OCI-LY7 (cell line): Measurements from ENCODE around the gene ZNF423. TPM values are rescaled to one million over a fixed set of nuclear protein-coding genes. Genes with fewer than 3 reads are reported as not detected.

Source experiments
- BruUV-seq: library from RNA; stranded (reverse); fragments of 400-500 nt; replicated peaks from 2 replicates; lab custom pipeline; 2021; lab: Mats Ljungman, UMichigan
- CTCF ChIA-PET: fragments of 300-600 bp; sonication (Branson Sonifier 250); formaldehyde crosslinking; loops from one replicate; lab custom pipeline; 2022; ENCODE audit warnings: antibody characterized with exemption; ENCODE audit not compliant: unreplicated experiment; lab: Charles Lee
- POLR2A ChIA-PET: fragments of 300-600 bp; sonication (Branson Sonifier 250); formaldehyde crosslinking; loops from one replicate; lab custom pipeline; 2022; ENCODE audit warnings: antibody characterized with exemption; lab: Charles Lee
- DNase-seq: peaks from one replicate; pipeline ENCODE4 v3.0.0-alpha.2; 2015; ENCODE audit warnings: low spot score
- H2AFZ ChIP-seq: fragments of 200-600 bp; sonication (generic), shearing (Covaris generic); 2 replicates; pipeline ENCODE4 v1.6.1; 2014; ENCODE audit warnings: mild to moderate bottlenecking, antibody characterized with exemption, low read length, moderate library complexity
- H3K27ac ChIP-seq: fragments of 200-600 bp; sonication (generic); 2 replicates; pipeline ENCODE4 v1.5.1; 2014; ENCODE audit warnings: mixed run types, low read depth, mild to moderate bottlenecking, moderate library complexity, low read length, inconsistent platforms; ENCODE audit not compliant: poor library complexity, severe bottlenecking
- H3K36me3 ChIP-seq: fragments of 200-600 bp; sonication (generic); 2 replicates; pipeline ENCODE4 v1.6.1; 2014; ENCODE audit warnings: mild to moderate bottlenecking, antibody characterized with exemption, low read length, moderate library complexity, mixed read lengths; ENCODE audit not compliant: insufficient read depth
- H3K4me1 ChIP-seq: fragments of 200-600 bp; sonication (generic); 2 replicates; pipeline ENCODE4 v1.5.1; 2014; ENCODE audit warnings: mild to moderate bottlenecking, low read length; ENCODE audit not compliant: insufficient read depth, poor library complexity, severe bottlenecking
- H3K4me2 ChIP-seq: fragments of 200-600 bp; sonication (generic); 2 replicates; pipeline ENCODE4 v1.6.1; 2014; ENCODE audit warnings: mild to moderate bottlenecking, low read length
- H3K4me3 ChIP-seq: fragments of 200-600 bp; sonication (generic); 2 replicates; pipeline ENCODE4 v1.5.1; 2014; ENCODE audit warnings: mild to moderate bottlenecking, low read depth, low read length; ENCODE audit not compliant: poor library complexity, severe bottlenecking
- H3K79me2 ChIP-seq: fragments of 200-600 bp; sonication (generic); 2 replicates; pipeline ENCODE4 v1.6.1; 2016; ENCODE audit warnings: low read depth, mild to moderate bottlenecking, low read length, moderate library complexity, mixed read lengths; ENCODE audit not compliant: insufficient read depth
- H3K9me2 ChIP-seq: fragments of 200-600 bp; sonication (generic); 2 replicates; pipeline ENCODE4 v1.6.1; 2016; ENCODE audit warnings: mild to moderate bottlenecking, low read length, mixed read lengths; ENCODE audit not compliant: insufficient read depth
- H3K9me3 ChIP-seq: fragments of 200-600 bp; sonication (generic); 2 replicates; pipeline ENCODE4 v1.6.1; 2014; ENCODE audit warnings: mild to moderate bottlenecking, mixed run types, low read length, mixed read lengths
- H4K20me1 ChIP-seq: fragments of 200-600 bp; sonication (generic); 2 replicates; pipeline ENCODE4 v1.6.1; 2014; ENCODE audit warnings: mild to moderate bottlenecking, antibody characterized with exemption, low read length, moderate library complexity, mixed read lengths; ENCODE audit not compliant: insufficient read depth
- EZH2phosphoT487 ChIP-seq: fragments of 200-600 bp; sonication (generic); IDR thresholded peaks from 2 replicates; pipeline ENCODE4 v1.6.1; 2018; ENCODE audit warnings: low read depth, borderline replicate concordance, mild to moderate bottlenecking, mixed run types, antibody characterized with exemption, low read length, moderate library complexity, mixed read lengths
- intact Hi-C: fragments of 100-400 bp; cut with micrococcal nuclease; formaldehyde crosslinking; loops from one replicate; pipeline ENCODE4 v1.10.0; 2022; ENCODE audit not compliant: unreplicated experiment
- total RNA-seq, 2 experiments: library from RNA; depleted of rRNA in 1 of 2; stranded (reverse); fragments of >200 nt in 1 of 2; shearing (Covaris generic) in 1 of 2; gene quantifications; 2 replicates each; pipeline ENCODE4 v1.2.3, GENCODE V29; 2014 to 2022
- TF ChIP-seq, protein P1 (sequence below): fragments of 200-600 bp; sonication (generic); conservative IDR thresholded peaks from 2 replicates; pipeline ENCODE4 v1.5.1; 2014; ENCODE audit warnings: mild to moderate bottlenecking, antibody characterized with exemption, low read length, moderate library complexity, mixed read lengths

The ZNF423 gene
- total RNA-seq, 2 experiments from 2014 or later, result 0.09 to 0.13 TPM

- BruUV-seq, result no TSS peak
- Histone ChIP-seq H3K27ac (no peak overlapping the region), H3K9me3 (no peaks in the 10 kb centered on the region), H3K9me2 (no peaks in the 10 kb centered on the region), H3K4me2 (no peak overlapping the region), H3K79me2 (no peaks in the 10 kb centered on the region), H2AFZ (no peak overlapping the region), H3K4me3 (no peak overlapping the region), H3K36me3 (no peaks in the 10 kb centered on the region), H3K4me1 (peaks cover 33% of the 10 kb centered on the region), H4K20me1 (no peaks in the 10 kb centered on the region)
- TF ChIP-seq, protein P1, sequence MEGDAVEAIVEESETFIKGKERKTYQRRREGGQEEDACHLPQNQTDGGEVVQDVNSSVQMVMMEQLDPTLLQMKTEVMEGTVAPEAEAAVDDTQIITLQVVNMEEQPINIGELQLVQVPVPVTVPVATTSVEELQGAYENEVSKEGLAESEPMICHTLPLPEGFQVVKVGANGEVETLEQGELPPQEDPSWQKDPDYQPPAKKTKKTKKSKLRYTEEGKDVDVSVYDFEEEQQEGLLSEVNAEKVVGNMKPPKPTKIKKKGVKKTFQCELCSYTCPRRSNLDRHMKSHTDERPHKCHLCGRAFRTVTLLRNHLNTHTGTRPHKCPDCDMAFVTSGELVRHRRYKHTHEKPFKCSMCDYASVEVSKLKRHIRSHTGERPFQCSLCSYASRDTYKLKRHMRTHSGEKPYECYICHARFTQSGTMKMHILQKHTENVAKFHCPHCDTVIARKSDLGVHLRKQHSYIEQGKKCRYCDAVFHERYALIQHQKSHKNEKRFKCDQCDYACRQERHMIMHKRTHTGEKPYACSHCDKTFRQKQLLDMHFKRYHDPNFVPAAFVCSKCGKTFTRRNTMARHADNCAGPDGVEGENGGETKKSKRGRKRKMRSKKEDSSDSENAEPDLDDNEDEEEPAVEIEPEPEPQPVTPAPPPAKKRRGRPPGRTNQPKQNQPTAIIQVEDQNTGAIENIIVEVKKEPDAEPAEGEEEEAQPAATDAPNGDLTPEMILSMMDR, result no peak
- TF ChIP-seq EZH2phosphoT487, result no peak
- no peak for DNase-seq
- ChIA-PET CTCF (no interaction called here), POLR2A (interaction anchor here (0.7 to 1.4 kb wide), 3 partner anchors 12 to 598 kb away, joined by 3 to 5 read pairs (median 3); no protein-coding TSS in a partner anchor)
- intact Hi-C loops, result no loop called here
Measured at GRCh38 chr16:49458656-49459445, 397.1 kb downstream of the ZNF423 start.

DNA sequence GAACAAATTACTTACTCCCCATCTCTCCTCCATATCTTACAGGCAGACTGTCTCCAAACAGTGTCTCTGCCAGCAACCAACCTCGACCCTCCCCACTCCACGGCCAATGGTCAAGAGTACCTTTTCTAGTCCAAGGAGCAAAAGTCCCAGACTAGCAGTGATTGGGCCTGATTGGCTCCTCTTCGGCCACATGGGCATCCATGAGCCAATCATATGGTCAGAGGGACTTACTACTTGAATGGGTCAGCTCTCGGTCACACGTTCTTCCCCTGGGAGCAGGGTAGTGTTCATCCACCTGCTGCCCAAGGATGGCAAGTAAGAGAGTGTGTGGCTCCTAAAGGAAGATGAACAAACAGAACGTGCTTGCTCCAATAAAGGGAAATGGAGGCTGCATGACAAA, 397.7 kb downstream of the ZNF423 start:
- CTCF ChIA-PET, result no interaction called here

More for the DNA sequence above, 397.7 kb downstream of the ZNF423 start:
- H4K20me1 ChIP-seq, result no peaks in the 10 kb centered on the region
- no peak overlapping the region for H3K27ac ChIP-seq
- H3K4me3 ChIP-seq, result no peak overlapping the region
- no peaks in the 10 kb centered on the region for H3K9me3 ChIP-seq
- no peak for DNase-seq
- no peak overlapping the region for H2AFZ ChIP-seq
- no peaks in the 10 kb centered on the region for H3K9me2 ChIP-seq
- H3K4me1 ChIP-seq, result peaks cover 27% of the 10 kb centered on the region
- no peaks in the 10 kb centered on the region for H3K36me3 ChIP-seq
- POLR2A ChIA-PET, result no interaction called here
- H3K79me2 ChIP-seq, result no peaks in the 10 kb centered on the region
- no peak for TF ChIP-seq EZH2phosphoT487
- TF ChIP-seq, protein P1, result no peak
- BruUV-seq, result no TSS peak
- no peak overlapping the region for H3K4me2 ChIP-seq
- intact Hi-C loops, result no loop called here
